ENCODE measurements around the gene UGT2B17.
"Not testable (repeated sequence)": the region's sequence is repeated elsewhere in the genome, so short reads cannot be mapped to it uniquely, and the experiment has no call there.

UGT2B17 gene

GRCh38 chr4:68518889-68519288, 57.2 kb downstream of the UGT2B17 start:
- H3F3A ChIP-seq (ENCODE audit: insufficient read depth), result no peaks in the 10 kb centered on the region
- H3K4me3 ChIP-seq (ENCODE audit: insufficient read depth, low read length, poor library complexity, severe bottlenecking), result no peak overlapping the region
- no peaks in the 10 kb centered on the region for H3K27me3 ChIP-seq (ENCODE audit: low read length)
- H3K9me3 ChIP-seq (ENCODE audit: insufficient read depth, low read length), result no peaks in the 10 kb centered on the region
- H3K9me2 ChIP-seq (replicated peaks; ENCODE audit: insufficient read depth, low read length), result no peaks in the 10 kb centered on the region
- H3K36me3 ChIP-seq (ENCODE audit: low read length), result no peaks in the 10 kb centered on the region
- TF ChIP-seq CTCF (IDR thresholded peaks at IDR 0.05; ENCODE audit: insufficient read depth, low read length, poor library complexity, severe bottlenecking) (no peak), EZH2phosphoT487 (conservative IDR thresholded peaks at IDR 0.05; ENCODE audit: low read length) (no peak)
- no peak overlapping the region for H3K9ac ChIP-seq (ENCODE audit: low read length)
- H3K79me2 ChIP-seq (ENCODE audit: insufficient read depth, low read length), result no peaks in the 10 kb centered on the region
- no peak overlapping the region for H3K27ac ChIP-seq (ENCODE audit: low read depth, low read length)
- no peak overlapping the region for H3K4me2 ChIP-seq (ENCODE audit: low read depth, low read length, poor library complexity, severe bottlenecking)
- no peak overlapping the region for H2AFZ ChIP-seq (ENCODE audit: low read depth, low read length, severe bottlenecking)
- H4K20me1 ChIP-seq (ENCODE audit: low read depth, low read length), result no peaks in the 10 kb centered on the region

- not testable (repeated sequence) for H3K36me3 ChIP-seq (ENCODE audit: low read length); H2AFZ ChIP-seq (ENCODE audit: low read depth, low read length, severe bottlenecking); H3K27me3 ChIP-seq (ENCODE audit: low read length); H3K9me2 ChIP-seq (replicated peaks; ENCODE audit: insufficient read depth, low read length); H3F3A ChIP-seq (ENCODE audit: insufficient read depth); H4K20me1 ChIP-seq (ENCODE audit: low read depth, low read length); H3K79me2 ChIP-seq (ENCODE audit: insufficient read depth, low read length); H3K9ac ChIP-seq (ENCODE audit: low read length); H3K4me2 ChIP-seq (ENCODE audit: low read depth, low read length, poor library complexity, severe bottlenecking); H3K4me3 ChIP-seq (ENCODE audit: insufficient read depth, low read length, poor library complexity, severe bottlenecking); H3K9me3 ChIP-seq (ENCODE audit: insufficient read depth, low read length); H3K27ac ChIP-seq (ENCODE audit: low read depth, low read length)
Measured at GRCh38 chr4:68505452-68505851, 70.7 kb downstream of the UGT2B17 start.

GRCh38 chr4:68504836-68505235, 71.3 kb downstream of the UGT2B17 start:
- H3K36me3 ChIP-seq (ENCODE audit: low read length); H3K9me3 ChIP-seq (ENCODE audit: insufficient read depth, low read length); H3F3A ChIP-seq (ENCODE audit: insufficient read depth); H3K27me3 ChIP-seq (ENCODE audit: low read length); H4K20me1 ChIP-seq (ENCODE audit: low read depth, low read length); H3K4me2 ChIP-seq (ENCODE audit: low read depth, low read length, poor library complexity, severe bottlenecking); H3K79me2 ChIP-seq (ENCODE audit: insufficient read depth, low read length); H3K9ac ChIP-seq (ENCODE audit: low read length); H3K9me2 ChIP-seq (replicated peaks; ENCODE audit: insufficient read depth, low read length); H3K4me3 ChIP-seq (ENCODE audit: insufficient read depth, low read length, poor library complexity, severe bottlenecking); H2AFZ ChIP-seq (ENCODE audit: low read depth, low read length, severe bottlenecking); H3K27ac ChIP-seq (ENCODE audit: low read depth, low read length): not testable (repeated sequence)

GRCh38 chr4:68503462-68503861, 72.7 kb downstream of the UGT2B17 start:
- not testable (repeated sequence) for H3K4me2 ChIP-seq (ENCODE audit: low read depth, low read length, poor library complexity, severe bottlenecking); H3K36me3 ChIP-seq (ENCODE audit: low read length); H2AFZ ChIP-seq (ENCODE audit: low read depth, low read length, severe bottlenecking); H4K20me1 ChIP-seq (ENCODE audit: low read depth, low read length); H3K9ac ChIP-seq (ENCODE audit: low read length); H3K4me3 ChIP-seq (ENCODE audit: insufficient read depth, low read length, poor library complexity, severe bottlenecking); H3K9me2 ChIP-seq (replicated peaks; ENCODE audit: insufficient read depth, low read length); H3K9me3 ChIP-seq (ENCODE audit: insufficient read depth, low read length); H3K27me3 ChIP-seq (ENCODE audit: low read length); H3F3A ChIP-seq (ENCODE audit: insufficient read depth); H3K27ac ChIP-seq (ENCODE audit: low read depth, low read length); H3K79me2 ChIP-seq (ENCODE audit: insufficient read depth, low read length)

GRCh38 chr4:68499021-68499420, 77.1 kb downstream of the UGT2B17 start:
- H2AFZ ChIP-seq (ENCODE audit: low read depth, low read length, severe bottlenecking), result no peak overlapping the region
- no peaks in the 10 kb centered on the region for H3K9me2 ChIP-seq (replicated peaks; ENCODE audit: insufficient read depth, low read length)
- no peaks in the 10 kb centered on the region for H3K36me3 ChIP-seq (ENCODE audit: low read length)
- no peaks in the 10 kb centered on the region for H4K20me1 ChIP-seq (ENCODE audit: low read depth, low read length)
- no peak overlapping the region for H3K4me3 ChIP-seq (ENCODE audit: insufficient read depth, low read length, poor library complexity, severe bottlenecking)
- H3K27ac ChIP-seq (ENCODE audit: low read depth, low read length), result no peak overlapping the region
- no peaks in the 10 kb centered on the region for H3F3A ChIP-seq (ENCODE audit: insufficient read depth)
- no peaks in the 10 kb centered on the region for H3K9me3 ChIP-seq (ENCODE audit: insufficient read depth, low read length)
- H3K4me2 ChIP-seq (ENCODE audit: low read depth, low read length, poor library complexity, severe bottlenecking), result no peak overlapping the region
- TF ChIP-seq CTCF (IDR thresholded peaks at IDR 0.05; ENCODE audit: insufficient read depth, low read length, poor library complexity, severe bottlenecking) (no peak), EZH2phosphoT487 (conservative IDR thresholded peaks at IDR 0.05; ENCODE audit: low read length) (no peak)
- H3K9ac ChIP-seq (ENCODE audit: low read length), result no peak overlapping the region
- no peaks in the 10 kb centered on the region for H3K79me2 ChIP-seq (ENCODE audit: insufficient read depth, low read length)
- no peaks in the 10 kb centered on the region for H3K27me3 ChIP-seq (ENCODE audit: low read length)

Measured in SU-DHL-6 (cell line).